NB4 (cell line): ENCODE data around the gene C1QTNF7.
A peak's percentile ranks its signal among the peaks of the same experiment; 100 is the strongest.

Experiments
- DNase-seq: peaks from one replicate; pipeline ENCODE4 v3.0.0; 2010; ENCODE audit warnings: low read depth
- H3K4me3 ChIP-seq: one replicate; pipeline ENCODE4 v1.5.1; 2011; ENCODE audit warnings: mild to moderate bottlenecking, low read depth, low read length, moderate library complexity
- CTCF ChIP-seq: IDR thresholded peaks from one replicate; pipeline ENCODE4 v1.5.1; 2012; ENCODE audit warnings: low read depth, low read length
- MAX ChIP-seq: IDR thresholded peaks from 2 replicates; pipeline ENCODE4 v1.6.1; 2011; ENCODE audit warnings: low read depth, low read length
- MYC ChIP-seq: IDR thresholded peaks from 2 replicates; pipeline ENCODE4 v1.6.1; 2011; ENCODE audit warnings: low read depth, low read length
- POLR2A ChIP-seq: IDR thresholded peaks from 2 replicates; pipeline ENCODE4 v1.6.1; 2011; ENCODE audit warnings: mild to moderate bottlenecking; ENCODE audit not compliant: insufficient read length; ENCODE audit errors: extremely low read depth

Gene C1QTNF7

GRCh38 chr4:15427701-15428100, at the start of gene C1QTNF7:
Gene C1QTNF7, plus strand, starts transcription at chr4:15428033. Its CDS starts 7,711 bp downstream, at chr4:15435744.
- no peak for DNase-seq
- TF ChIP-seq MAX (no peak), MYC (no peak), POLR2A (no peak), CTCF (no peak)
- H3K4me3 ChIP-seq = no peak within 1 kb of the TSS

GRCh38 chr4:15378062-15378461, 49.8 kb upstream of the C1QTNF7 start:
- H3K4me3 ChIP-seq = no peak overlapping the region
- TF ChIP-seq MAX (no peak), CTCF (no peak), POLR2A (no peak), MYC (no peak)
- peak; percentile 21 for DNase-seq

- TF ChIP-seq MAX = no peak
- no peak for TF ChIP-seq CTCF
- TF ChIP-seq POLR2A = no peak
- TF ChIP-seq MYC = no peak
- no peak for DNase-seq
- no peak overlapping the region for H3K4me3 ChIP-seq
Observed at GRCh38 chr4:15378493-15378892, 49.3 kb upstream of the C1QTNF7 start.

GRCh38 chr4:15381806-15382338, 46.0 kb upstream of the C1QTNF7 start:
- TF ChIP-seq CTCF = no peak
- DNase-seq = no peak
- H3K4me3 ChIP-seq = no peak overlapping the region

- DNase-seq = no peak
- TF ChIP-seq MAX = no peak
- no peak overlapping the region for H3K4me3 ChIP-seq
Observed at GRCh38 chr4:15382669-15383273, 45.1 kb upstream of the C1QTNF7 start.

- TF ChIP-seq MYC (no peak), MAX (no peak), CTCF (no peak), POLR2A (no peak)
- DNase-seq = no peak
- no peak overlapping the region for H3K4me3 ChIP-seq
Observed at GRCh38 chr4:15385515-15385914, 42.3 kb upstream of the C1QTNF7 start.
